GM15510 (cell line): ENCODE results near the gene PADI6.

ENCODE experiments used
- POLR2A ChIP-seq: IDR thresholded peaks from 3 replicates; pipeline ENCODE4 v1.6.1; 2011; ENCODE audit warnings: borderline replicate concordance; ENCODE audit not compliant: insufficient read length; ENCODE audit errors: extremely low read depth

Gene PADI6

GRCh38 chr1:17372955-17373354, 959 bp downstream of the PADI6 start:
- no peak for TF ChIP-seq POLR2A

GRCh38 chr1:17375651-17376050, 3.7 kb downstream of the PADI6 start:
- TF ChIP-seq POLR2A = no peak

GRCh38 chr1:17377325-17377953, 5.4 kb downstream of the PADI6 start:
- TF ChIP-seq POLR2A = no peak

GRCh38 chr1:17381161-17381560, 9.2 kb downstream of the PADI6 start:
- no peak for TF ChIP-seq POLR2A

GRCh38 chr1:17392199-17392740, 20.3 kb downstream of the PADI6 start:
- TF ChIP-seq POLR2A = no peak

- TF ChIP-seq POLR2A = no peak
Measured at GRCh38 chr1:17393230-17393629, 21.2 kb downstream of the PADI6 start.

GRCh38 chr1:17397910-17398695, 26.1 kb downstream of the PADI6 start:
- TF ChIP-seq POLR2A = no peak

GRCh38 chr1:17400725-17401341, 28.8 kb downstream of the PADI6 start:
- no peak for TF ChIP-seq POLR2A

- TF ChIP-seq POLR2A = no peak
Measured at GRCh38 chr1:17401841-17402240, 29.8 kb downstream of the PADI6 start.

- TF ChIP-seq POLR2A = no peak
Measured at GRCh38 chr1:17403081-17403480, 31.1 kb downstream of the PADI6 start.

- no peak for TF ChIP-seq POLR2A
Measured at GRCh38 chr1:17404034-17404684, 32.2 kb downstream of the PADI6 start.

- no peak for TF ChIP-seq POLR2A
Measured at GRCh38 chr1:17404820-17405219, 32.8 kb downstream of the PADI6 start.

GRCh38 chr1:17405898-17406759, 34.1 kb downstream of the PADI6 start:
- peak; percentile 23 for TF ChIP-seq POLR2A

- TF ChIP-seq POLR2A = no peak
Measured at GRCh38 chr1:17409391-17409811, 37.4 kb downstream of the PADI6 start.
